Kidney (tissue), 14 donors: ENCODE results near the gene FAM216A. TPM values are rescaled to one million over a fixed set of nuclear protein-coding genes. Genes with fewer than 3 reads are reported as not detected.

Source experiments
- DNase-seq, 5 donors: peaks; one replicate each; pipeline ENCODE4 v3.0.0-alpha.2; 2013 to 2020
- FAIRE-seq: peaks from 2 replicates; lab custom pipeline; 2012; peaks lifted over from hg19 to GRCh38; lab: Jason Lieb, UNC
- H3K27ac ChIP-seq, 2 donors: one replicate each; pipeline ENCODE4 v1.7.0; 2013; ENCODE audit warnings: low read depth in 2 of 2, low read length in 2 of 2, inconsistent platforms in 1 of 2
- H3K27me3 ChIP-seq: one replicate; pipeline ENCODE4 v1.7.1; 2013; ENCODE audit warnings: low read length, inconsistent platforms; ENCODE audit not compliant: control insufficient read depth, insufficient read depth
- H3K36me3 ChIP-seq, 3 donors: one replicate each; pipeline versions ENCODE4 v1.7.0 to v1.7.1; 2013; ENCODE audit warnings: low read length in 3 of 3, control low read depth in 1 of 3, inconsistent platforms in 1 of 3; ENCODE audit not compliant: insufficient read depth in 3 of 3, control insufficient read depth in 2 of 3
- H3K4me1 ChIP-seq, 3 donors: one replicate each; pipeline versions ENCODE4 v1.7.0 to v1.7.1; 2013; ENCODE audit warnings: low read length in 3 of 3, inconsistent platforms in 1 of 3, low read depth in 1 of 3; ENCODE audit not compliant: control insufficient read depth in 2 of 3, insufficient read depth in 2 of 3
- H3K4me3 ChIP-seq, 3 donors: one replicate each; pipeline versions ENCODE4 v1.7.0 to v1.8.1; 2013; ENCODE audit warnings: low read length in 3 of 3, control low read depth in 1 of 3, inconsistent platforms in 1 of 3
- H3K9ac ChIP-seq, 3 donors: one replicate each; pipeline versions ENCODE4 v1.7.0 to v1.7.1; 2013; ENCODE audit warnings: low read length in 3 of 3, control low read depth in 1 of 3, inconsistent platforms in 1 of 3
- H3K9me3 ChIP-seq, 3 donors: one replicate each; pipeline versions ENCODE4 v1.7.0 to v1.7.1; 2013; ENCODE audit warnings: low read length in 3 of 3, control low read depth in 1 of 3, inconsistent platforms in 1 of 3; ENCODE audit not compliant: control insufficient read depth in 2 of 3, insufficient read depth in 1 of 3
- CTCF ChIP-seq: IDR thresholded peaks from 3 replicates; pipeline ENCODE4 v1.5.1; 2012; ENCODE audit warnings: mild to moderate bottlenecking, moderate library complexity, borderline replicate concordance; ENCODE audit not compliant: insufficient read depth; ENCODE audit errors: extremely low read depth
- intact Hi-C: fragments of 100-400 bp; cut with DNase I; formaldehyde crosslinking; loops from one replicate; pipeline ENCODE4 v1.11.1; 2022
- polyA plus RNA-seq: library from polyadenylated mRNA; stranded (reverse); fragments of 350-450 nt; fragmentation: Illumina TruSeq; extraction: RNeasy Lipid Tissue Mini Kit (QIAGEN cat#74804); gene quantifications from one replicate; pipeline ENCODE4 v1.2.3, GENCODE V29; 2014; ENCODE audit warnings: low read depth, low replicate concordance; ENCODE audit not compliant: insufficient read depth
- total RNA-seq: library from RNA; stranded (reverse); fragmentation: NEBNext Ultra II Directional; extraction: Animal tissue kit (Norgen Biotek cat#: 25700); gene quantifications from one replicate; pipeline ENCODE4 v1.2.1, GENCODE V29; 2021
- donor health status: control.
- donor health status: control.
- donor health status: control.
- donor health status: control.
- donor health status: control.
- donor health status: DM: yes; HTN: yes; CAD: no.
- donor health status: Normal renal cell carcinoma (clear cell type).

FAM216A gene
- total and polyA plus RNA-seq, 2 donors from 2014 or later = 4.0 to 4.6 TPM

- H3K4me3 ChIP-seq = peak overlapping the region in 1 of 3 donors; percentile 20
- H3K9me3 ChIP-seq = no peaks in the 10 kb centered on the region
- FAIRE-seq = peak; percentile 72
- no peak for DNase-seq
- no peak for TF ChIP-seq CTCF
- H3K27ac ChIP-seq = no peak overlapping the region
- no peak overlapping the region for H3K9ac ChIP-seq
- intact Hi-C loops = no loop called here
- no peaks in the 10 kb centered on the region for H3K4me1 ChIP-seq
- H3K27me3 ChIP-seq = no peaks in the 10 kb centered on the region
- H3K36me3 ChIP-seq = peaks cover 8 to 15% (median 8%) of the 10 kb centered on the region in 3 donors
Measured at GRCh38 chr12:110431957-110432587, 36.6 kb upstream of the FAM216A start.

GRCh38 chr12:110436231-110436630 lies 32.4 kb upstream of the FAM216A start:
- H3K4me1 ChIP-seq = no peaks in the 10 kb centered on the region
- no peak overlapping the region for H3K9ac ChIP-seq
- intact Hi-C loops = no loop called here
- DNase-seq = no peak
- H3K36me3 ChIP-seq = peaks cover 9 to 31% (median 13%) of the 10 kb centered on the region in 3 donors
- H3K4me3 ChIP-seq = no peak overlapping the region
- TF ChIP-seq CTCF = no peak
- H3K9me3 ChIP-seq = no peaks in the 10 kb centered on the region
- H3K27ac ChIP-seq = no peak overlapping the region
- H3K27me3 ChIP-seq = no peaks in the 10 kb centered on the region
- no peak for FAIRE-seq

GRCh38 chr12:110444455-110444854 lies 24.2 kb upstream of the FAM216A start:
- peaks cover 0 to 2% (median 0%) of the 10 kb centered on the region in 3 donors for H3K4me1 ChIP-seq
- H3K36me3 ChIP-seq = peaks cover 4 to 25% (median 13%) of the 10 kb centered on the region in 3 donors
- TF ChIP-seq CTCF = no peak
- no peak overlapping the region for H3K27ac ChIP-seq
- H3K27me3 ChIP-seq = no peaks in the 10 kb centered on the region
- intact Hi-C loops = no loop called here
- no peaks in the 10 kb centered on the region for H3K9me3 ChIP-seq
- H3K4me3 ChIP-seq = no peak overlapping the region
- no peak for FAIRE-seq
- DNase-seq = no peak
- no peak overlapping the region for H3K9ac ChIP-seq
